Measurements from ENCODE around the gene STK32B.

GRCh38 chr4:5435201-5435600 lies 383.9 kb downstream of the STK32B start:
- TF ChIP-seq HNF4G (IDR thresholded peaks at IDR 0.05) (no peak), CTCF (IDR thresholded peaks at IDR 0.05; ENCODE audit: low read depth, low read length, missing input control) (no peak), RAD21 (IDR thresholded peaks at IDR 0.05) (no peak), EGR1 (IDR thresholded peaks at IDR 0.05; ENCODE audit: low read depth in 2 of 2) (no peak), GABPA (IDR thresholded peaks at IDR 0.05 in 1 of 2, conservative IDR thresholded peaks at IDR 0.05 in 1 of 2) (no peak), TAF1 (conservative IDR thresholded peaks at IDR 0.05) (no peak), REST (IDR thresholded peaks at IDR 0.05) (no peak)

All from liver (tissue), 3 donors.